HepG2 (cell line): ENCODE results near the gene PUS1.

ENCODE experiments used
- ATF2 ChIP-seq: sonication (generic); formaldehyde crosslinking; IDR thresholded peaks from 2 replicates; pipeline ENCODE4 v1.4.0; 2020; ENCODE audit warnings: missing genetic modification reagents
- BCLAF1 ChIP-seq: fragments of 450-650 bp; IDR thresholded peaks from 2 replicates; pipeline ENCODE4 v1.6.1; 2017; ENCODE audit warnings: mild to moderate bottlenecking
- FOXK2 ChIP-seq: fragments of 450-650 bp; IDR thresholded peaks from 2 replicates; pipeline ENCODE4 v1.6.1; 2016
- MNT ChIP-seq: fragments of 450-650 bp; IDR thresholded peaks from 2 replicates; pipeline ENCODE4 v1.6.1; 2016
- NONO ChIP-seq, 2 experiments: fragments of 450-650 bp in 1 of 2; sonication (generic) in 1 of 2; formaldehyde crosslinking in 1 of 2; IDR thresholded peaks in 1 of 2; conservative IDR thresholded peaks in 1 of 2; 2 replicates each; pipeline versions ENCODE4 v1.6.1 to v1.8.0; 2017 to 2022; ENCODE audit warnings: mild to moderate bottlenecking in 1 of 2, missing genetic modification reagents in 1 of 2, moderate library complexity in 1 of 2
- PLSCR1 ChIP-seq: sonication (generic); formaldehyde crosslinking; IDR thresholded peaks from 2 replicates; pipeline ENCODE4 v1.5.0; 2020; ENCODE audit warnings: missing genetic modification reagents, mild to moderate bottlenecking, borderline replicate concordance
- RBAK ChIP-seq: sonication (generic); formaldehyde crosslinking; IDR thresholded peaks from 2 replicates; pipeline ENCODE4 v1.5.1; 2020; ENCODE audit warnings: mild to moderate bottlenecking, missing genetic modification reagents
- RXRA ChIP-seq: sonication (generic); formaldehyde crosslinking; IDR thresholded peaks from 2 replicates; pipeline ENCODE4 v1.5.1; 2020; ENCODE audit warnings: missing genetic modification reagents
- ZNF274 ChIP-seq: sonication (generic); formaldehyde crosslinking; IDR thresholded peaks from 2 replicates; pipeline ENCODE4 v1.5.1; 2020; ENCODE audit warnings: mild to moderate bottlenecking, missing genetic modification reagents
- ZNF317 ChIP-seq: sonication (generic); formaldehyde crosslinking; IDR thresholded peaks from 2 replicates; pipeline ENCODE4 v1.5.0; 2020; ENCODE audit warnings: mild to moderate bottlenecking, missing genetic modification reagents

GRCh38 chr12:131979606-131980005 is 50.5 kb downstream of the PUS1 start:
- TF ChIP-seq FOXK2 (no peak), PLSCR1 (CRISPR knock-in tag) (no peak), RXRA (CRISPR knock-in tag) (no peak), ZNF317 (CRISPR knock-in tag) (no peak), RBAK (CRISPR knock-in tag) (no peak), MNT (no peak), ZNF274 (CRISPR knock-in tag) (no peak), BCLAF1 (no peak), ATF2 (CRISPR knock-in tag) (no peak), NONO (IDR thresholded peaks at IDR 0.05) (no peak), NONO (CRISPR knock-in tag; conservative IDR thresholded peaks at IDR 0.05) (no peak)
